ENCODE data around the gene TIMM8A.

- no peak for TF ChIP-seq MAX (IDR thresholded peaks at IDR 0.05)
- TF ChIP-seq CTCF (IDR thresholded peaks at IDR 0.05 in 2 of 3, conservative IDR thresholded peaks at IDR 0.05 in 1 of 3; ENCODE audit: borderline replicate concordance in 1 of 3, insufficient read depth in 1 of 3, low read depth in 2 of 3, low read length in 2 of 3), result no peak
- no peak for TF ChIP-seq POLR2A (IDR thresholded peaks at IDR 0.05; ENCODE audit: borderline replicate concordance, extremely low read depth, insufficient read depth, insufficient read length)
- TF ChIP-seq SIN3A (IDR thresholded peaks at IDR 0.05; ENCODE audit: low read depth), result no peak
- TF ChIP-seq EGR1 (IDR thresholded peaks at IDR 0.05; ENCODE audit: low read depth), result no peak
- TF ChIP-seq ATF3 (IDR thresholded peaks at IDR 0.05), result no peak
- TF ChIP-seq POLR2AphosphoS5 (IDR thresholded peaks at IDR 0.05; ENCODE audit: low read depth, low read length), result no peak
- TF ChIP-seq JUND (IDR thresholded peaks at IDR 0.05), result no peak
- TF ChIP-seq REST (IDR thresholded peaks at IDR 0.05; ENCODE audit: low read depth), result no peak
- TF ChIP-seq CBX3 (IDR thresholded peaks at IDR 0.05; ENCODE audit: low read depth), result no peak
These were observed 13.6 kb upstream of the TIMM8A start for GRCh38 chrX:101362116-101362515.

Measured in HCT116 (cell line).